HG03378 (cell line): Measurements from ENCODE around the gene FOXF2.

Source experiments
- ATAC-seq: cut with Tn5 transposase; IDR thresholded peaks from one replicate; pipeline ENCODE4 v1.9.1; 2021; ENCODE audit warnings: mild to moderate bottlenecking, moderate library complexity; ENCODE audit not compliant: unreplicated experiment

Gene FOXF2

GRCh38 chr6:1405221-1405620 lies 15.8 kb downstream of the FOXF2 start:
- no peak for ATAC-seq

DNA sequence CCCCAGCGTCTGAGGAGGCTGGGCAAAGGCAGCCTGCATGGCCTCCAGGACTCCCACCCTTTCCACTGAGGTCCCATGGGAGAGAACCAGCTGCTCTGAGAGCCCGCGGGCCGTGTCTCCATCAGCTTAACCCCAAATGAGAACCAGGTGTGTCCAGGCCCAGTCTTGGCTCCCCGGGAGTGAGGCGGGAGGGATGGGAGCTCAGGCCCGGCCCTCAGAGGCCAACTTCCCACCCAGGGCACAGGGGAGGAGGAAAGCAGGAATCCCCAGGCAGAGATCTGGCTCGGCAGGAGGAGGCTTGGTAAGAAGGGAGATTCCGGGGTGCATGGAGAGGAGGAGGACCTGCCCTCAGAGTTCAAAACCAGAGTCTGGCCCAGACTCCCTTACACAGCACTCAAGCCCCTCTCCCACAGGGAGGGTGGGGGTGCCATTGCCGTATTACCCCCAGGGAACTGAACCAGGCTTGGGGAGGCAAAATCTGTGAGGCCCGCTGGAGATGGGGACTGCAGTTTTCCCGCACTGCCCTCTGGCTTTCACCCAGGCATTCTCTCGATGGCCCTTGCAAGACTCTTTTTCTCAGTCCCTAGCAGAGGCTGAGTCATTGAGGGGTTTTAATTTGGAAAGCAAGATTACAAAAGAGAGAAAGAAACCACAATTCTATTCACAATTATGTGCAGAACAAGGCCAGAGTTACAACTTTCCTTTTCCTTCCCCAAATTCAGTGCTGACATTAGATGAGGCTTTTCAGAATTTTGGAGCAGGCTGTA lies 17.1 kb downstream of the FOXF2 start:
- no peak for ATAC-seq

GRCh38 chr6:1407499-1407990 lies 18.2 kb downstream of the FOXF2 start:
- no peak for ATAC-seq

DNA sequence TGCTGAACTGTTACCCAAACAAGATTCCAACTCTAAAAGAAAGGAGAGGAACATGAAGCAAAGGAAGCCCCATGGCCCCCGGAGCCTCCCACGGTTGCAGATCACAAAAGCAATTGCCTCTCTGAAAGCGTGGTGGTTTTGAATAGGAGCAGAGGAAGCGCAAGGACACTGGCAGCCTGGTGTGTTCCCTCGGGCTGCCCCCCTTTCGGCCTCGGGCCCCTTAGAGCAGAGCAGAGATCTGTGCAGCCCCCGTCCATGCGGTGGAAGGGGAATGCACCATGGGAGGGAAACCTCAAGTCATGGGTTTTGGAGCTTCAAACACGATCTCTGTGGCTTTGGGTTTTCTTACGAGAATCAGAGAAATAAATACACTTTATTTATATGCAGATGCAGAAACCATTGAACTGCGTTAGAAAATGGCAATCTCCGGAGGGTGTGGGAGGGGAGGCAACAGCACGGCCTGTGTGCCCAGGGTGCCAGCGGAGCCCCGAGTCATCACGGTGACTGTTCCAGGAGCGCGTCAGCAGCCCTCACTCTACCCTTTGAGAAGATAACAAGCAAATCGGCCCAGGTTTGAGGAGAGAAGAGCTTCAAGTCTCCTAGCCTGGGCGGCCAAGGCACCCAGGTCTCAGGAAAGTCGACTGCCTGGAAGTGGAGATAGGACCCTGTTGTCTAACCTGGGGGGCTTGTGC lies 20.5 kb downstream of the FOXF2 start:
- no peak for ATAC-seq

DNA sequence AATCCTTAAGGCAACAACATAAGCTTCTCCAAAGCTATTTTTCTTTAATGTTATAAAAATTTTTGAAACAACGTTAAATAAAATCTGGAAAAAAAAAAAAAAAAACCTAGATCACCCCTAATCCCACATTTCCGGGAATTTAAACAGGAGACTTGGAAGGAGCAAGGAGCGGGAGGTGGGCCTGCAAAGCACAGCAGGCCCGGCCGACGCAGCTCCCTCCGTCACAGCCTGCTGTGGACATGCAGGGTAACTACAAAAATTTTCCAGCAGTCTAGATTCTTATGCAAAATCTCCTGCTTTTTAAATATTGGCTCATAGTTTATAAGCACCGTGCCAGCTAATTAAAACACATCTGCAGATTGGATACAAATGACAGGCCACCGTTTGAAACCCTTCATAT lies 23.5 kb downstream of the FOXF2 start:
- no peak for ATAC-seq

- ATAC-seq, result no peak
Measured at GRCh38 chr6:1415416-1416063, 26.2 kb downstream of the FOXF2 start.

DNA sequence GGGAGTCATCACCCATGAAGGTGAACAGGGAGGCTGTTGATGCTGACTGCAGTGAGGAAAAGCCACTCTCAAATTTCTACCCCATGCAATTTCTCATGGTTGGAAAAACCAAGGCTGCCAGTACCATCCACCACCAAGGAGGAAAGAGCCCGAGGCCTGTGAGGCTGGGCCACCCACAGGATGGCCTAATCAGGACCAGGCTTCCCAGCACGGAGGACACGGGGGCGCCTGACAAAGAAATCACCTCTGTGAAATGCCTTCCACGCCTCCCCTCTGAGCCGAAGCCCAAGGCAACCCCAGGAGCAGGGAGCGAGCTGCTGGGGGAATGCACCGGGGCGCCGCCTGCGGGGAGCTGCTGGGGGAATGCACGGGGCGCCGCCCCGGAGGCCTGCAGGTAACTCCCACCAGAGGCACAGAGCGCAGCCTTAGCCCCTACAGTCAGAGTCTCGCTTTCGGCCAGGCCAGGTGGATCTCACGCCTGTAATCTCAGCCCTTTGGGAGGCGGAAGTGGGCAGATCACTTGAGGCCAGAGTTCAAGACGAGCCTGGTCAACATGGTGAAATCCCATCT lies 26.9 kb downstream of the FOXF2 start:
- ATAC-seq, result no peak

- ATAC-seq, result no peak
Measured at GRCh38 chr6:1416820-1417219, 27.4 kb downstream of the FOXF2 start.

- ATAC-seq, result no peak
Measured at GRCh38 chr6:1417718-1418117, 28.3 kb downstream of the FOXF2 start.

- ATAC-seq, result no peak
Measured at GRCh38 chr6:1418471-1419191, 29.3 kb downstream of the FOXF2 start.

DNA sequence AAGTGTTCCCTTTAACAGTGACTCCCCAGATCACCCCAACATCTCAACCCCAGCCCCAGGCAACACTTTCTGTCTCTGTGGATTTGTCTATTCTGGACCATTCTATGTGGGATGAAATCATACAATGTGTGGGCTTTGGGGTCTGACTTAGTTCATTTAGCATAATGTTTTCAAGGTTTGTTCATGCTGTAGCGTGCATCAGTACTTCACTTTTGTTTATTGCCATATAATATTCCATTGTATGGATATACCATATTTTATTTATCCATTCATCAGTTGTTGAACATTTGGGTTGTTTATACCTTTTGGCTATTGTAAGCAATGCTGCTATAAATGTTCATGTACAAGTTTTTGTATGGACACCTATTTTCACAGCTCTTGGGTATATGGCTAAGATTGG lies 31.0 kb downstream of the FOXF2 start:
- ATAC-seq, result no peak

GRCh38 chr6:1422290-1422689 lies 32.9 kb downstream of the FOXF2 start:
- ATAC-seq, result no peak

- ATAC-seq, result no peak
Measured at GRCh38 chr6:1423578-1423977, 34.2 kb downstream of the FOXF2 start.

DNA sequence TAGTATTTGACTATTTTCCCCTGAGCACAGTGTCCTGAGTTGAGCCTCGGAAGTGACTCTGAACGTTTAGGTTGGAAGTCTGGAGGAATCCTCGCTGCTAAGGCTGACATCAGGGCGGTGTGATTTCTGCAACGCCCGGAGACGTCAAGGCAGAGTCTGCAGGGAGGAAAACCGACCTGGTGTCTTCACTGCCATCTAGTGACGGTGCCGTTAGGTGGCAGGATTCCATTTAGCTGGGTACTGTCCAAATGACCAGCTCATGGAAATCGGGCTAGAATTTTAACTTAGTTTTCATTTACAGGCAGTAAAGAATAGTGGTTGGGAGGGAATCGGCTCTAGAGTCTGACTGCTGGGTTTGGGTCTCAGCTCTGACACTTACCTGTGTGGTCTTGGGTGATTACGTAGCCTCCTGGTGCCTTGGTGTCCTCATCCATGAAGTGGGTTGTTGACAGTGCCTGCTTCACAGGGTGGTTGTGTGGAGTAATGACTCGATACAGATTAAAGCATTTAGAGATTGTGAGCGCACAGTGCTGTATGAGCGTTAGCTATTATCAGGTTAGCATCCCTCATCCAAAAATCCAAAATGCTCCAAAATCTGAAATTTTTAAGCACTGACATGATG lies 35.0 kb downstream of the FOXF2 start:
- no peak for ATAC-seq

- no peak for ATAC-seq
Measured at GRCh38 chr6:1426416-1426815, 37.0 kb downstream of the FOXF2 start.

- no peak for ATAC-seq
Measured at GRCh38 chr6:1435806-1436205, 46.4 kb downstream of the FOXF2 start.

DNA sequence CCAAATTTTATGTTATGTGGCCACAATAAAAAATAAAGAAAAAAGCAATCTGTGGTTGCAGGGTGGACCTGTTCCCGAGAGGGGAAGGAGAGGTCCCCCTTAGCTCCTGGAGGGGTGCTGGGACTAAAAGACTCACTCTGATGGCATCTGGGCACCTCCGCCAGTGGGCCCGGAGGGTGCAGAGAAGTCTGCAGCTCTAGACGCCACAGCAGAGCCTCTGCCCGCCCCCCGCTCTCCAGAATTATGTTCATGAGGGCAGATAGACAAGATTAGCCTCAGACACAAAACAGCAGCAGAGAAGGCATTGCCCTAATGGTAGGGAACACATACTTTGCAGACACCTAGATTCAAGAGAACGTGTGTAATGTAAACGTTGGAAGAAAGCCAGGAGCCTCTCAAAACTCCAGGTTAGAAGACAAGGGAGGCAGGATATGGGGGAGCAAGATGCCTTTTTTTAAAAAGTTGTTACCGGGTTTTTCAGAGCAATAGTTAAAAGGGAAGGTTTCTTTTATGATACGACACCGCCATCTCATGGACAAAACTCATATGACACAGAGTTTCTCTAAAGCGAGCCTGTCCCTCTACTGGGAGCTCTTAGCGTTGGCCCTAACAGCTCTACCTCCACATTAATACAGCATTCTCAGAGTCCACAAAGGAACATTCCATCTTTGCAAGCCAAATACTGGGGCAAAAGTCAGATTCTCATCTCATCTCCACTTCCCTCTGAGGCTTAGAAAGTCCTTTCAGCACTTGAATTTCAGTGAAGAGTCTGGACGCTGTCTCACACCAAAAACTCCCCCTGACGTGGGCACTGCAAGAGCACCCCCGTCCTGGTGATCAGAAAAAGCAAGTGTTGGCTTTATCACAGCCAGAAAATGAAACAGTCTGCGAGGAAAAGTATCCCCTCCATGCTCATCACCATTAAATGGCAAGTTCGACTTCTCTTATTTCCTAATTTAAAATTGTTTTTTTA lies 47.2 kb downstream of the FOXF2 start:
- no peak for ATAC-seq

- ATAC-seq, result no peak
Measured at GRCh38 chr6:1437553-1438406, 48.4 kb downstream of the FOXF2 start.
